Esophagus mucosa (tissue), 1 donor: ENCODE measurements around the gene WNK1. TPM values are rescaled to one million over a fixed set of nuclear protein-coding genes. Genes with fewer than 3 reads are reported as not detected.
"Not testable (repeated sequence)": the region's sequence is repeated elsewhere in the genome, so short reads cannot be mapped to it uniquely, and the experiment has no call there.

Experiments used
- ATAC-seq: fragments of 200-7000 bp; cut with Tn5 transposase; one replicate; pipeline ENCODE4 v1.9.1; 2020
- total RNA-seq: library from RNA; stranded (reverse); gene quantifications from one replicate; pipeline ENCODE4 v1.2.4, GENCODE V29; 2023
- donor health status: DM: yes; HTN: yes; CAD: no.

WNK1 gene
- total RNA-seq, 1 donor from 2014 or later = 157 TPM

DNA sequence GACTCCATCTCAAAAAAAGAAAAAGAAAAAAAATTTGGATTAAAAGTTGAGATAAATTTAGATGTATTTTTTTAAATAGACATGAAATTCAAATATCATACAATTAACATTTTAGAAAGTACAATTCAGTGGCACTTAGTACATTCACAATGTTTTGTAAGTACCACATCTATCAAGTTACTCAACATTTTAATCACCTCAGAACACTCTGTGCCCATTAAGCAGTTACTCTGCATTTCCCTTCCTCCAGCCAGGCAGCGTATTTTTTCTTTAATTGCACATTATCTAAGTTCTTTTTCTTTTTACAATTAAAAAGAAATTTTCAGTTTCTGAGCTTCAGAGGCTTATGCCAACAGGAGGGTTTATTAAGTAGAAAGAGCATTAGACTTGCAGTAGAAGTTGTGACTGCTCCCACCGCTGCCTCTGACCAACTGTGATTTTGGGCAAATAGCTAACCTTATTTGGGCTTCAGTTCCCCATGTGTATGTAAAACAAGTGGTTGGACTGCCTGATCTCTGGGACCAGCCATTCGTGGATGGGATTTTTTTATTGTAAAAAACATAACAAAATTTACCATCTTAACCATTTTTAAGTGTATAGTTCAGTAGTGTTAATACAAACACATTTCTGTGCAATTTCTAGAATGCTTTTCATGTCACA lies 65.7 kb downstream of the WNK1 start:
- ATAC-seq = no peak

DNA sequence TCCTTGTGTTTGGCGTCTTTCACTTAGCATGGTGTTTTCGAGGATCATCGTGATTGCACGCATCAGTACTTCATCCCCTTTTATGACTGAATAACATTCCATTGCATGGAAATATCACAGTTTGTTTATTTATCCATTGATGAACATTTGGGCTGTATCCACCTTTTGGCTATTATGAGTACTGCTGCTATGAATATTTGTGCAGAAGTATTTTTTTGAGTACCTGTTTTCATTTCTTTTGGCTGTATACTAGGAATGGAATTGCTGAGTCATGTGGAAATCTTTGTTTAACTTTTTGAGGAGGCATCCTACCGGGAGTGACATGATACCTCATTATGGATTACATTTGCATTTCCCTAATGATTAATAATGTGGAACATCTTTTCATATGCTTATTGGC lies 66.4 kb downstream of the WNK1 start:
- no peak for ATAC-seq

DNA sequence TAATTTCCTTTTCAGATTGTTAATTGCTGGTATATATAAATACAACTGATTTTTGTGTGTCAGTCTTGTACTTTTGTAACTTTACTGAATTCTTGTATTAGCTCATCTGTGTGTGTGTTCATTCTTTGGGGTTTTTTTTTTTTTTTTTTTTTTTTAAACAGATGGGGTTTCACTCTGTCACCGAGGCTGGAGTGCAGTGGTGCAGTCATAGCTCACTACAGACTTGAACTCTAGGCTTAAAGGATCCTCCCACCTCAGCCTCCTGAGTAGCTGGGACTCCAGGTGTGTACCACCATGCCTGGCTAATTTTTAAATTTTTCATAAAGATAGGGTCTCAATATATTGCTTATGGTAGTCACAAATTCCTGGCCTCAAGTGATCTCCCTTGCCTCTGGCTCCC lies 68.0 kb downstream of the WNK1 start:
- no peak for ATAC-seq

DNA sequence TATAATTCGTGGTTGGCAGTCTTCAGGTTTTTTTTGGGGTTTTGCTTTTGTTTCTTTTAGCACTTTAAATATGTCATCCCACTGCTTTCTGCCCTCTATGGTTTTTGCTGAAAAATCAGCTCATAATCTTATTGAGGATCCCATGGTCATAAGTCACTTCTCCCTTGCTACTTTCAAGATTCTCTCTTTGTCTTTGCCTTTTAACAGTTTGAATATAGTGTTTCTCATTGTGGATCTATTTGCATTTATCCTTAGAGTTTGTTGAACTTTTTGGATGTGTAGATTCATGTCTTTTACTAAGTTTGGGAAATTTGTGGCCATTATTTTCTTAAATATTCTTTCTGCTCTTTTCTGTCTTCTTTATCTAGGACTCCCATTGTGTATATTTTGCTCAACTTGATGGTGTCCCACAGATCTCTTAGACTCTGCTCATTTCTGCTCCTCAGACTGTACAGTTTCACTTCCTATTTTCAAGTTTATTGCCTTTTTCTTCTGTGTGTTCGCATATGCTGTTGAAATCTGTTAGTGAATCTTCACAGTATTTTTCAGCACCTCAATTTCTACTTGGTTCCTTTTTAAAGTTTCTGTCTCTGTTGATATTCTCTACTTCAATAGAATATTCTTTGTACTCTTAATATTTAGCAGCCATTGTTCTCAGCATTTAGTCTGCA lies 70.8 kb downstream of the WNK1 start:
- no peak for ATAC-seq

DNA sequence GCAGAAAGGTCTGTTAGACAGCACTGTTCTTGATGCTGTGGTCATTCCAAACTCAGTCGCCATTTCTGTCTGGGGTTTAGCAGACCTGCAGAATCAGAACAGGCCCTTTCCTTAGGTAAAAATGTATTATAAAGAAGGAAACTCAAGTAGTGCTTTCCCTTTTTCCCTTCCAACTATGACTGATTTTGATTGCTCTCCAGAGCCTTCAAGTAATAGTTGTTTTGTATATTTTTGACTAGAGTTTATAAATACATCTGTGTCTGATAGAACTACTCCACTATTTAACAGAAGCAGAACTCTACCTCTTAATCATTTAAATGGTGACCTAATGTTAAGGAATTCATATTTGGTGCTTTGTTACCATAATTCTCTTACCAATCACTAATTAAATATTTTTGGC lies 74.0 kb downstream of the WNK1 start:
- no peak for ATAC-seq

DNA sequence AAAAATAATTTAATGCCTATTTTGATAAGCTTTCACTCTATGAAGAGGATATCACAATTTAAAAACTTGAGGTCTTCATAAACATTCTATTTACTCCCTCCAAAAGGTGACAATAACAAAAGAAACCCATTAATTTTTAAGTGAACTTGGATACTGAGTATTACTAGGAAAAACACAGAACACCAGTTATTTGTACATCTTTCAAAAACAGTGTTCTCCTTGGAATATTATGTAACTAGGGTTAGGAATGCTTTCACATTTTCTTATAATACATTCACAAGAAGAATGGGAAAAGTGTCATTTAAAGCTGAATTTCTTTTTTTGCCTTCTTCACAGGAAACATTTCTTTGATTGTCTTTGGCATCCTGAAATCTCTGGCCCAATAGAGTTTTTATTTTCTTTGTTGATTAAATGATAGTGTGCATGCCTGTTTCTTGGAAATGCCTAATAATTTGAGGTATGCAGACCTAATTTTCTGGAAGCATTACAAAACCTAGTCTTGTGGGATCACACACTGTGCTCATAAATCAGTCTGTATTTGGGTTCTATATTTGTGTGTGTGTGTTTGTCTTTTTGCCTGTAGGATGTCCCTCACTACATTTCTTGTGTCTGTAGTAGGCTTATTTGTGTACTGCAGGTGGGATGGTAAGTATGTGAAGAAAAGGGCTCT lies 76.5 kb downstream of the WNK1 start:
- ATAC-seq = no peak

DNA sequence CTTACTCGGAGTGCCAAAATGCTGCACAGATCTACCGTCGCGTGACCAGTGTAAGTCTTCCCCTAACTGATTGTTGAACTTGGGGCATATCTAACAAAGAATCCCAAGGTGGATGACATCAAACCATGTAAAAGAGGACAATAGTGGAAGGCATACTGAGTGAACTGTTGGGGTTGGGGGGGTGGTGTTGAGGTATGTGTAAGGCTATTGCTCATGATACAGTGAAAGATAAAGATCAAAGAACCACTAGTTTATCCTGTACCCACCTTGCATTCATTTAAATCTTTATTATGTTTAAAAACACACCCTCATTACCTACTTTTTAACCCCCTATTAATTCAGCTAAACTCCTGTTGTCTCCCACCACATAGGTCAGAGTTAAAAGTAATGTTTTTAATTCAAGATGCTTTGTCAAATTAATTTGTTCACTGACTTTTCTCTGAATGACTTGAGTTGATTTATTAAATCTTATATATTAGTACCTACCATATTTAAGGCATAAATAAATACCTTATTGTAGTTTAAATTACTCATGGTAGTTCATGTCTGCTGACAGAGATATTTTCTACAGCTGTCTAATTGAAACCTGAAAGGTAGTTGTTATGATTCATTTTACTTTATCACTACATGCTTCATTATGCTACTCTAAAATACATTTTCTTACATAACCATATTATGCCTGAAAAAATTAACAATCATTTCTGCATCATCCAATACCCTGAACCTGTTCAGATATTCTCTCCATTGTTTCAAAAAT lies 77.9 kb downstream of the WNK1 start:
- no peak for ATAC-seq

DNA sequence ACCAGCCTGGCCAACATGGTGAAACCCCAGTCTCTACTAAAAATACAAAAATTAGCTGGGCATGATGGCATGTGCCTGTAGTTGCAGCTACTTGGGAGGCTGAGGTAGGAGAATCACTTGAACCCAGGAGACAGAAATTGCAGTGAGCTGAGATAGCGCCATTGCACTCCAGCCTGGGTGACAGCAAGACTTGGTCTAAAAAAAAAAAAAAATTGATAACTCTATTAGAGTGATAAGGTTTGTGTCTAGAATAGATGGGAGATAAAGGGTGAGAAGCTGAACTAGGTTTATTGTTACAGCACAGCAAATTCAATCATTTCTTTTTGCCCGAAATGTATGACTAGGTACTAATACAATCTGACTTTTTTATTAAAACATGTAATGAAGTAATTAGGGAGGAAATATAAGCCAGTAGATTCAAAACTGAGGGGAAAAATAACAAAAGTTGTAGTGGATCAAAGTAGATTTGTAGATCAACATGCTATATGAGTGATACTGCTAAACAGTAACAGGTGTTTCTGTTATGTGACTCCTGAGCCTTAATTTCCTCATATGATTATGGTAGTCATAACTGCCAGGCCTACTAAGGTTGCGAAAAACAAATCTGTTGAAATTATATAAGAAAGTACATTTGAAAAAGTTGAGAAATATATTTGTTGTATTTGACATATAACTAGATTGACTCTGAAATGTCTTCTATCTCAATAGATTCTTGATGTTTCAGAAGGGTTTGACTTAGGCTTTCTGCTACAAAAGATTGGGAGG lies 83.6 kb downstream of the WNK1 start:
- ATAC-seq = no peak

DNA sequence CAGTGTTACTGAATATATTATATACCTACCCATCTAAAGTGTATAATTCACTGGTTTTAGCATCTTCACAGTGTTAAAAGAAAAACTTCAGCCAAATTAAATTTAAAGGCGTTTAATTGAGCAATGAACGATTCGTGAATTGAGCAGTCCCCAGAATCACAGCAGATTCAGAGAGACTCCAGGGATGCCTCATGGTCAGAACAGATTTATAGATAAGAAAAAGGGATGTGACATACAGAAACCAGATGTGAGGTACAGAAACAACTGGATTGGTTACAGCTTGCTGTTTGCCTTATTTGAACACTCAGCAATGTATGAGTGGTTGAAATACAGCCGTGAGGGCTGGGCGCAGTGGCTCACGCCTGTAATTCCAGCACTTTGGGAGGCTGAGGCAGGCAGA lies 84.6 kb downstream of the WNK1 start:
- ATAC-seq = no peak

DNA sequence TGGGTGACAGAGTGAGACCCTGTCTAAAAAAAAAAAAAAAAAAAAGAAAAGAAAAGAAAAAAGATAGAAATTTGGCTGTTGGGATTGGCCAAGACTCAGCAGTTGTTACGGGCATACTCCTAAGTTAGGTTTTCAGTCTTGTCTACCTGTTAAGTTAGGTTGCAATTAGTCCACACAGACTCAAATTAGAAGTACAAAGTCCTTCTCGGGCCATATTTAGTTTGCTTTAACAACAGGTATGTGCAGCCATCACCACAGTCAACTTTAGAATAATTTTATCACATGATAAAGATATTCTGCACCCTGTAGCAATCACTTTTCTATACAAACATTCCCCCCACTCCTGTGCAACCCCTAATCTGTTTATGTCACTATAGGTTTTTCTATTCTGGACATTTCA lies 85.2 kb downstream of the WNK1 start:
- ATAC-seq = no peak

DNA sequence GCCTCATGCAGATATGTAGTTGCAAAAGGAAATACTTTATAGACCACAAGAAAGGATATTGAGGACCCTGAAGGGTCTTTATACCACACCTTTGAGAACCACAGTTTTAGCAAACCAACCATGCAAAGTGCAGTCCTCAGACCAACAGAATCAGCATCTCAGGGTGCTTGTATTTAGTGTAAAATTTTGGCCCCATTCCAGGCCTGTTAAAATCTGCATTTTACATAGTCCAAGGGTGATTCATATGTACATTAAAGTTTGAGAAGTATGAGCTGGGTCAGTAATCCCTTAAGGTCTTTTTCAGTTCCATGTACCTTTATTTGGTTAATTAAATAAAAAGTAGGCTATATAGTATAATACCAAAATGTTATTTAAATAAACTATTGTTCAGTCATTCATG lies 91.2 kb downstream of the WNK1 start:
- ATAC-seq = peak; percentile 39

DNA sequence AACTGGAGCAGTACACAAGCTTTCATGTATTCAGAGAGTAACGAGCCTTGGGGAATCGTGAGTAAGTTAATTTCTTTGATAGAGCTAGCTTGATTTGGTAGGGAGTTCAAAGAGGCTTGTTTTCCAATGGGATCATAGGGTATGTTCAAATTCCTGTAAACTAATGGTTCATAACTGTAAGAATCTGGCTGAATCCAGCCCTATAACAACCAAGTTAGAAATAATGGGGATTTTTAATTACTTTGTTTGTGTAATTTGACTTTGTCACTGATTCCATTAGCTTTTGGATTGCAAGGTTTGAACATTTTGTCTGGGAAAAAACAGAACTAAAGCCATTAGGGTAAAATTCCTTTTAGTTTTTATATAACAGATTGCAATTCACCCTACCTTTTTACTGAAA lies 94.0 kb downstream of the WNK1 start:
- ATAC-seq = no peak

DNA sequence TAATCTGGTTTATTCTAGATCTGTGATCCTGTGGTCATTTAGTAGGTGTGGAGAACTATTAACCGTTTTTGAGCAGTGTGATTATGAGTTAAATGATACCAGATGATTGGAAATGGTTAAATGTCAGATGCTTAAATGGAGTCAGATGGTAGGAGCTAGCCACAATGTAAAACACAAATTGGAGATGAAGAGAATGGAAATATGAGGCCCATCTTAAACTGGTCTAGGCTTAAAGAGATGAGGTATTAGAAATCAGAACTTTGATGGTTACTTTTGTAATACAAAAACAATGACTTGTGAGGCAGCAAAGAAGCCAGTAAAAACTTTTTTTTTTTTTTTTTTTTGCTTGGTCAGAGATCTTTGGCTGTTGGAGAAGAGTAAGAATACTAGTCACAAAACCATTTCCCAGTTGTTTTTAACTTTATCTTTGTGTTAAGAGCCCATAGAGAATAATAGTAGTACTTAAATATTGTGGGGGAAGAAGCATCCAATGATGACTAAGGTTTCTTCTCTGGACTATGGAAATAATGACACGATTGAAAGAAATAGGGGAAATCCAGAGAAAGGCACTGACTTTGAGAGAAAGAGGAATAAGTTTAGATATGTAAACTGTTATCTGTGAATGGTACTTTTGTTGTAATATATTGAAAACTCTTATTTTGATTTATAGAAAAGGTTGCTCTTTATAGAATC lies 95.9 kb downstream of the WNK1 start:
- no peak for ATAC-seq

DNA sequence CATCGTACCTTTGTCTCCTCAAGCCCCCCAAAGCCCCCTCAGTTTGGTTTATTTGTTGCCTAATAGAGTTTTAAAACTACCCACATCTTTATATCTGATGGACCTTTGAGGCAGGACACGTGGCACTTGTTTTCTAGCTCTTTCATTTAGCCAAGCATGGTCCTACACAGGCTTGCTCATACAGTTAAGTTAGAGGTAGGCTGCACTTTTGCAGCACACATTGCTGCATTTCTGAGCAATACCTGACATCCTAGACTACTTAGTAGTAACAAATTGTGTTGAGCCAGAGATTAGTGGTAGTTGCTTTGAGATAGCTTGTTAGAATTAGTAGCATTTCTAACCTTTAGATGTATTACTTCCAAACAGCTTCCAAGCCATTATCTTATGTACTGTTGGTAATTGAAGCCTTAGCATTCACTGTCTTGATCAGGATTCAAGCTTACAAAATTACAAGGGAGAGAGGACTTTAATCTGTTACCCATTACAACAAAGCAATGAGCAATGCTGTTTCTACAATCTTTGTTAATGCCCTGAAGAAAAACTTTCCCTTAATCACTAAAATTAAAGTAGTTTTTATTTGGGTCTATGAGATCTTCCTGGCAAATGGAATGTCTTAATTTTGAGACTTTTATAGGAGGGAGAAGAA lies 96.6 kb downstream of the WNK1 start:
- no peak for ATAC-seq

DNA sequence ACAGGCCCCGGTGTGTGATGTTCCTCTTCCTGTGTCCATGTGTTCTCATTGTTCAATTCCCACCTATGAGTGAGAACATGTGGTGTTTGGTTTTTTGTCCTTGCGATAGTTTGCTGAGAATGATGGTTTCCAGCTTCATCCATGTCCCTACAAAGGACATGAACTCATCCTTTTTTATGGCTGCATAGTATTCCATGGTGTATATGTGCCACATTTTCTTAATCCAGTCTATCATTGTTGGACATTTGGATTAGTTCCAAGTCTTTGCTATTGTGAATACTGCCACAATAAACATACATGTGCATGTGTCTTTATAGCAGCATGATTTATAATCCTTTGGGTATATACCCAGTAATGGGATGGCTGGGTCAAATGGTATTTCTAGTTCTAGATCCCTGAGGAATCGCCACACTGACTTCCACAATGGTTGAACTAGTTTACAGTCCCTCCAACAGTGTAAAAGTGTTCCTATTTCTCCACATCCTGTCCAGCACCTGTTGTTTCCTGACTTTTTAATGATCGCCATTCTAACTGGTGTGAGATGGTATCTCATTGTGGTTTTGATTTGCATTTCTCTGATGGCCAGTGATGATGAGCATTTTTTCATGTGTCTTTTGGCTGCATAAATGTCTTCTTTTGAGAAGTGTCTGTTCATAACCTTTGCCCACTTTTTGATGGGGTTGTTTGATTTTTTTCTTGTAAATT lies 97.5 kb downstream of the WNK1 start:
- not testable (repeated sequence) for ATAC-seq

DNA sequence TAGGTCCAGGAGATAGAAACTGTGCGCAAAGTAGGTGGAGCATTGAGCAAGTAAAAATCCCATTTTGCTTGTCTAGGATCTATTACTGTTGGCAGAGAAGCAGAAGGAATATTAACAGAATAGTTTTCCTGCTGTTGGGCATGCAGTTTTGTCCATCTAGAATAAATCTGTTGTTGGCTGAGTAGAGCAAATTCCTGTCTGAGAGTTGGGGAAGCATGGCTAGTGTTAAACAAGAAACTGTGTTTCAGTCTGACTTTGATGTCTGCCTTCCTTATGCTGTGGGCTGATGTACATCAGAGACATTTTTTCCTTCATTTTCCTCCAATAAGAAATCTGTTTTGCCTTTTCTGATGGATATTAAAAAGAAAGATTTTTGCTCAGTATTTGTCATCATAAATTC lies 99.0 kb downstream of the WNK1 start:
- no peak for ATAC-seq

DNA sequence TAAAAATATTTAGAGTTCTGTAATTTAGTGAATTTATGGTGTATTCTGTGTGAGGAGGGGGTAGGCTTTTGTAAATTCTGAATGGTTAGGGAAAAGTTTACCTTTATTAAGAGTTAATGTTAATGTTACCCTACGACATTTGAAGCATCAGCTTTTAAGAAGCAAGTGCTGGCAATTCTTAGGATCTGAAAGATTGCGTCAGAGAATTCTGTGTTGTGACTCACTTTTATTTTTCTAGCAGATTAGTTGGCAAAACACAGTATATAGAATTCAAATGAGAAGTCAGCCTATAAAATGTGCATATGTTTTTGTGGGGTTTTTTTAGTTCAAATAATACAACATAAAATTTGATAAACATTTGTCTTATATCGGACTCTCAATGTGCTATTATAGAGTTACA lies 99.5 kb downstream of the WNK1 start:
- peak; percentile 46 for ATAC-seq

DNA sequence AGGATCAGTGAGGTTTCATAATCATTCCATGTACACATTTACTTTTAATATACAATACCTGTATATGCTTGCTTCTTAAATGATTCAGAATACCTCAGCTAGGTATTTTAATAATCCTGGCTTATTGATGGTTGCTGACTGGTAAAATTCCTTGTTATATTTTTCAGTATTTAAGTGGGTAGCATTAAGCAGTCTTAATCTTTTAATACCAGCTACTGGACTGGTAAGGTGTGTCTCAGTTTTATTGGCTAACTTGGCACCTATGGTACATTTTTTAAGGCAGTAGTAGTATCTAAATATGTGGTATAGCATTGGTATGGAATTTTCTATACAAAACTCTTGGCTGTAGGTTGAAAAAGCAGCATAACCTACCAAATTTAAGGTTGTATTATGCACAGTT lies 100.5 kb downstream of the WNK1 start:
- ATAC-seq = peak; percentile 91

DNA sequence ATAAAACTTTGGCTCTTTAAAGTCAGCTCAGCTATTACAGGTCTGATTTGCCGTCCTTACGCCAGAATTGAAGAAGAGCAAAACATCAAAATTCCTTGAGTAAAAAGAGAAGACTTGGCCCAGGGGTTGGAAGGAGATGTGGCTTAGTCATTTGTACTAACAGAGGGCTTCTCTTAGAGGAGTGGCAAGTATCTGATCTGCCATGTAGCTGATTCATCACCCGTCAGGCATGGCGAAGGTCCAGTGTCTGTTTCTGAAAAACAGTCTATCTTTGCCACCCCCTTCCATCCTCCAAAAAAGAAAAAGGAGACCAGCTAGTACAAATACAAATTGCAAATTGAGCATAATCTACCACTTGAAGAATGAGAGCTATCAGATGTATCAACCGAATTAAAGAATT lies 105.2 kb downstream of the WNK1 start:
- ATAC-seq = peak; percentile 84

DNA sequence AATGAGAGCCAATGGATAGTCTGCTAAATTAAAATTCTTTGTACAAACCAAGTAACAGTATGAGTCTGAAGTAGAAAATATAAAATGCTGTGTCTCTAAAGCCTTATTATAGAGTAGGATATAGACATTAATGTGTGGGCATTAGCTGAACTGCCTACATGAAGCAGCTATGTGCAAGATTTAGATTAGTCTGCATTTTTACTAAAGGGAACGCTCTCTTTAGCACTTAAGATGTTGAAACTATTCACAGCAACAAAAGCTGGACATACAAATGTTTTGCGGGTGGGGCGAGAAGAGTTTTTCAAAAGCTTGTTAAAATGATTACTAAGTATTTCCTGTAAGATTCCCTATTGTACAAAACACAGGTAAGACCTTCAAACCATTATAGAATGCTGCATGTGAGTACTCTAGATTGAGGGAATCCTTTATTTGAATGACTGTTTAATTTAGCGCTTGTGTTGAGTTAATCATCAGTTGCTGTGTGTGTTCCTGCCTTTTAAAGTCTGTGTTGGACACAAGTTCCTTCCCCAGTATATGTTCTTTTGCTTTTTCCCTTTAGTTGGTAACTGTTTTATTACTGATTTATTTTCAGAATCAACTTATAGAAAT lies 110.0 kb downstream of the WNK1 start:
- peak; percentile 58 for ATAC-seq
